K562 (cell line): ENCODE measurements around the gene ZMYND15. TPM values are rescaled to one million over a fixed set of nuclear protein-coding genes. Genes with fewer than 3 reads are reported as not detected.

Experiments
- ATAC-seq: fragments of 200-7000 bp; cut with Tn5 transposase; 3 replicates; pipeline ENCODE4 v1.9.1; 2020; ENCODE audit warnings: moderate library complexity
- BruUV-seq: library from RNA; stranded (reverse); fragments of 400-500 nt; replicated peaks from 2 replicates; lab custom pipeline; 2021; lab: Mats Ljungman, UMichigan
- CTCF ChIA-PET: fragments of 300-600 bp; formaldehyde crosslinking; extraction: SDS; loops from one replicate; lab custom pipeline; 2021; ENCODE audit warnings: low intra/inter-chr PET ratio; lab: Yijun Ruan, JAX
- POLR2A ChIA-PET: fragments of 300-600, 350-650 bp; sonication (Branson Sonifier 250); formaldehyde crosslinking; extraction: SDS; loops from one replicate; lab custom pipeline; 2021; ENCODE audit warnings: antibody characterized with exemption, inconsistent platforms; lab: Yijun Ruan, JAX
- DNase-seq, 4 experiments: peaks; one replicate each; pipeline versions ENCODE4 v3.0.0 to v3.0.0-alpha.2; 2011 to 2018; ENCODE audit warnings: low spot score in 3 of 4, mixed read lengths in 3 of 4; ENCODE audit errors: extremely low read depth in 1 of 4
- FAIRE-seq: peaks from 2 replicates; lab custom pipeline; 2011; peaks lifted over from hg19 to GRCh38; lab: Jason Lieb, UNC
- H2AFZ ChIP-seq: 2 replicates; pipeline ENCODE4 v1.6.0; 2011; ENCODE audit warnings: low read depth, low read length, control low read depth, inconsistent platforms
- H3K27ac ChIP-seq: fragments of 200-600 bp; 3 replicates; pipeline ENCODE4 v1.8.0; 2011; ENCODE audit warnings: low read depth, mild to moderate bottlenecking, control low read depth, inconsistent platforms, low read length, moderate library complexity, mixed read lengths; ENCODE audit errors: extremely low read depth
- H3K27me3 ChIP-seq, 2 experiments: fragments of 300-600 bp in 1 of 2; 2 replicates in 1 of 2; 3 replicates in 1 of 2; pipeline versions ENCODE4 v1.6.0 to v1.8.0; 2011; ENCODE audit warnings: inconsistent platforms in 2 of 2, low read length in 2 of 2, mild to moderate bottlenecking in 1 of 2, mixed read lengths in 1 of 2, moderate library complexity in 1 of 2; ENCODE audit not compliant: control insufficient read depth in 2 of 2, insufficient read depth in 2 of 2
- H3K36me3 ChIP-seq: fragments of 300-600 bp; 3 replicates; pipeline ENCODE4 v1.8.0; 2011; ENCODE audit warnings: mild to moderate bottlenecking, low read length, inconsistent platforms; ENCODE audit not compliant: control insufficient read depth, insufficient read depth
- H3K4me1 ChIP-seq, 2 experiments: fragments of 200-600 bp in 1 of 2; replicated peaks in 1 of 2; 2 replicates in 1 of 2; 3 replicates in 1 of 2; pipeline versions ENCODE4 v1.5.1 to v1.8.0; 2011; ENCODE audit warnings: inconsistent platforms in 2 of 2, low read length in 2 of 2, mild to moderate bottlenecking in 1 of 2, mixed read lengths in 1 of 2, moderate library complexity in 1 of 2; ENCODE audit not compliant: control insufficient read depth in 2 of 2, insufficient read depth in 2 of 2
- H3K4me2 ChIP-seq: 2 replicates; pipeline ENCODE4 v1.6.1; 2011; ENCODE audit warnings: low read length, control low read depth, inconsistent platforms, mixed read lengths; ENCODE audit not compliant: insufficient read depth
- H3K4me3 ChIP-seq: fragments of 200-600 bp; sonication (generic), shearing (Covaris generic); 2 replicates; pipeline ENCODE4 v1.5.1; 2016; ENCODE audit warnings: control low read depth, inconsistent platforms
- H3K79me2 ChIP-seq: fragments of 200-600 bp; 3 replicates; pipeline ENCODE4 v1.8.0; 2011; ENCODE audit warnings: low read length, inconsistent platforms; ENCODE audit not compliant: control insufficient read depth, insufficient read depth
- H3K9ac ChIP-seq, 2 experiments: 2 replicates each; pipeline versions ENCODE4 v1.6.0 to v1.6.1; 2011; ENCODE audit warnings: low read depth in 2 of 2, low read length in 2 of 2, control low read depth in 1 of 2, inconsistent platforms in 1 of 2, mild to moderate bottlenecking in 1 of 2, mixed read lengths in 1 of 2; ENCODE audit not compliant: insufficient read depth in 1 of 2
- H3K9me1 ChIP-seq: one replicate; pipeline ENCODE4 v1.6.0; 2011; ENCODE audit warnings: inconsistent platforms, mild to moderate bottlenecking, low read length, moderate library complexity; ENCODE audit not compliant: control insufficient read depth, insufficient read depth
- H3K9me3 ChIP-seq: replicated peaks from 2 replicates; pipeline ENCODE4 v1.5.1; 2011; ENCODE audit warnings: low read depth, low read length, inconsistent platforms; ENCODE audit not compliant: control insufficient read depth, insufficient read depth
- H4K20me1 ChIP-seq: replicated peaks from 2 replicates; pipeline ENCODE4 v1.6.1; 2011; ENCODE audit warnings: low read length, inconsistent platforms, mixed read lengths; ENCODE audit not compliant: control insufficient read depth, insufficient read depth
- ARHGAP35 ChIP-seq: fragments of 450-650 bp; IDR thresholded peaks from 2 replicates; pipeline ENCODE4 v1.6.1; 2018; ENCODE audit not compliant: partially characterized antibody
- ELF2 ChIP-seq: fragments of 250-450 bp; sonication (Bioruptor Pico); IDR thresholded peaks from 2 replicates; pipeline ENCODE4 v1.5.0; 2021; ENCODE audit warnings: mild to moderate bottlenecking
- ETV1 ChIP-seq: fragments of 450-650 bp; conservative IDR thresholded peaks from 2 replicates; pipeline ENCODE4 v1.6.1; 2016; ENCODE audit warnings: missing genetic modification characterization, control low read depth, low read depth, missing compliant biosample characterization
- FOXP1 ChIP-seq: sonication (generic); formaldehyde crosslinking; IDR thresholded peaks from 2 replicates; pipeline ENCODE4 v1.8.0; 2022; ENCODE audit warnings: mild to moderate bottlenecking, missing genetic modification reagents
- RHOXF2B ChIP-seq: fragments of 250-450 bp; sonication (Bioruptor Pico); conservative IDR thresholded peaks from 2 replicates; pipeline ENCODE4 v1.5.1; 2021
- TEAD2 ChIP-seq: fragments of 450-650 bp; IDR thresholded peaks from 2 replicates; pipeline ENCODE4 v1.6.1; 2016; ENCODE audit warnings: missing genetic modification characterization, control low read depth, missing compliant biosample characterization
- U2AF1 ChIP-seq: fragments of 200-400 bp; formaldehyde crosslinking; optimal IDR thresholded peaks from 2 replicates; pipeline ENCODE3; 2017; ENCODE audit warnings: mild to moderate bottlenecking, low read depth, low read length, moderate library complexity
- YBX1 ChIP-seq: fragments of 450-650 bp; IDR thresholded peaks from 2 replicates; pipeline ENCODE4 v1.7.1; 2016; ENCODE audit warnings: mild to moderate bottlenecking
- ZBED1 ChIP-seq: IDR thresholded peaks from 2 replicates; pipeline ENCODE4 v1.6.1; 2014
- WGBS: fragments of 100-300 bp; shearing (Covaris generic); methylation state at CpG from one replicate; pipeline ENCODE4 v1.1.6; 2016; ENCODE audit warnings: low coverage, mixed read lengths; ENCODE audit not compliant: insufficient coverage; ENCODE audit errors: missing lambda C conversion rate; 5-methylcytosine and 5-hydroxymethylcytosine counted together
- in situ Hi-C: fragments of 300-500 bp; cut with MboI; formaldehyde crosslinking; loops from 4 replicates; pipeline ENCODE4 v1.15.0; 2018; ENCODE audit warnings: inconsistent platforms, mixed read lengths
- intact Hi-C: fragments of 100-400 bp; cut with micrococcal nuclease; formaldehyde crosslinking; loops from 2 replicates; pipeline ENCODE4 v1.14.2; 2022
- polyA plus RNA-seq, 8 experiments: library from polyadenylated mRNA; depleted of rRNA in 4 of 8; stranded (reverse) in 5 of 8; unstranded in 3 of 8; fragments of >200 nt; fragmentation: Nextera tagmentation in 2 of 8; fragmentation: Illumina TruSeq in 1 of 8; extraction: Ambion mirVana in 2 of 8; extraction: Trizol in 1 of 8; gene quantifications; 2 replicates each; pipeline versions ENCODE4 v1.2.1 to v1.2.3, GENCODE V29; 2011 to 2014; ENCODE audit warnings: inconsistent platforms in 1 of 8, missing spikeins in 1 of 8
- total RNA-seq, 7 experiments: library from RNA; depleted of rRNA in 6 of 7; stranded (reverse); fragments of >200 nt in 6 of 7; fragmentation: Illumina TruSeq in 2 of 7; extraction: Trizol in 2 of 7; gene quantifications; 2 replicates each; pipeline versions ENCODE4 v1.2.1 to v1.2.3, GENCODE V29; 2011 to 2021; ENCODE audit warnings: low replicate concordance in 1 of 7
- TF ChIP-seq, protein P1 (sequence below): fragments of 450-650 bp; formaldehyde crosslinking; conservative IDR thresholded peaks from 2 replicates; pipeline ENCODE4 v1.4.0; 2022; ENCODE audit warnings: mild to moderate bottlenecking, missing genetic modification characterization
- TF ChIP-seq, protein P2 (sequence below), 2 experiments: fragments of 450-650 bp in 1 of 2; sonication (generic) in 1 of 2; formaldehyde crosslinking; conservative IDR thresholded peaks; 2 replicates each; pipeline versions ENCODE4 v1.4.0 to v1.8.1; 2020 to 2022; ENCODE audit warnings: mild to moderate bottlenecking in 1 of 2, missing genetic modification reagents in 1 of 2
- TF ChIP-seq, protein P3 (sequence below): sonication (generic); formaldehyde crosslinking; IDR thresholded peaks from 2 replicates; pipeline ENCODE4 v1.8.0; 2022; ENCODE audit warnings: mild to moderate bottlenecking, missing genetic modification reagents
- TF ChIP-seq, protein P4 (sequence below): sonication (generic); formaldehyde crosslinking; IDR thresholded peaks from 2 replicates; pipeline ENCODE4 v1.8.0; 2022; ENCODE audit warnings: missing genetic modification reagents, mild to moderate bottlenecking, moderate library complexity, borderline replicate concordance
- TF ChIP-seq, protein P5 (sequence below): fragments of 450-650 bp; formaldehyde crosslinking; IDR thresholded peaks from 2 replicates; pipeline ENCODE4 v1.4.0; 2022; ENCODE audit warnings: missing genetic modification characterization
- TF ChIP-seq, protein P6 (sequence below): fragments of 150-350 bp; IDR thresholded peaks from 2 replicates; pipeline ENCODE4 v1.6.1; 2014; ENCODE audit warnings: low read depth, mild to moderate bottlenecking, low read length, borderline replicate concordance

Gene ZMYND15
- total and polyA plus RNA-seq, 9 of the 15 experiments (the other 6 are each of a cell fraction or from before 2014, with no cell fraction given) = 0.09 TPM; not detected in 8

DNA sequence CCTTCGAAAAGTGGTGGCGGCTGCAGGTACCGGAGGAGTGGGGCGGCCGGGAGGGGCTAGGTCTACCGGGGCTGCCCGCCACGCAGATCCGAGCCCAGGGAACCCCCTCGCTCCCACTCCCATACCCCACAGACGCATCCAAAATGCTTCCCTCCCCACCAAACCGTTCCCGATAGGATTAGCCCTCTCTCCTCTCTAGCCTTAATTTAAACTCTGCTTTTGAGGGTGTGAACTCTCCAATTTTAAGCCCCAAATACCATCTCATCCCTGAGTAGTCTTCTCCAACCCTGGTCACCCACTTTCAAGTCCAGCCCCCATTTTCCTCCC, 355 bp downstream of the ZMYND15 start:
- DNase-seq (no peak), ATAC-seq (no peak), FAIRE-seq (no peak)
- Histone ChIP-seq H3K4me1 (peaks cover 4 to 17% of the 10 kb centered on the region in 2 experiments; a peak in 3 of 5 replicates), H4K20me1 (no peaks in the 10 kb centered on the region), H3K9me3 (no peaks in the 10 kb centered on the region), H3K36me3 (no peaks in the 10 kb centered on the region), H3K27ac (no peak overlapping the region), H3K79me2 (no peaks in the 10 kb centered on the region), H3K4me2 (peak overlapping the region; percentile 72; the same call in 1 of the 2 replicates), H3K9me1 (no peaks in the 10 kb centered on the region), H3K4me3 (peak overlapping the region; percentile 43), H2AFZ (no peak overlapping the region), H3K9ac (peak overlapping the region in 1 of 2 experiments; percentile 83; a peak in 2 of 4 replicates), H3K27me3 (peaks cover 15 to 46% of the 10 kb centered on the region in 2 experiments)
- ChIA-PET CTCF (no interaction called here), POLR2A (no interaction called here)
- in situ Hi-C loops (no loop called here), intact Hi-C loops (no loop called here)
- WGBS = 2% methylated on average over 8 of the region's 13 CpGs
- no TSS peak for BruUV-seq
- TF ChIP-seq ZBED1 (no peak), ETV1 (no peak), U2AF1 (no peak), TEAD2 (no peak), ARHGAP35 (no peak), YBX1 (no peak), RHOXF2B (CRISPR knock-in tag) (no peak), ELF2 (no peak), FOXP1 (CRISPR knock-in tag) (no peak)
- TF ChIP-seq, protein P1, sequence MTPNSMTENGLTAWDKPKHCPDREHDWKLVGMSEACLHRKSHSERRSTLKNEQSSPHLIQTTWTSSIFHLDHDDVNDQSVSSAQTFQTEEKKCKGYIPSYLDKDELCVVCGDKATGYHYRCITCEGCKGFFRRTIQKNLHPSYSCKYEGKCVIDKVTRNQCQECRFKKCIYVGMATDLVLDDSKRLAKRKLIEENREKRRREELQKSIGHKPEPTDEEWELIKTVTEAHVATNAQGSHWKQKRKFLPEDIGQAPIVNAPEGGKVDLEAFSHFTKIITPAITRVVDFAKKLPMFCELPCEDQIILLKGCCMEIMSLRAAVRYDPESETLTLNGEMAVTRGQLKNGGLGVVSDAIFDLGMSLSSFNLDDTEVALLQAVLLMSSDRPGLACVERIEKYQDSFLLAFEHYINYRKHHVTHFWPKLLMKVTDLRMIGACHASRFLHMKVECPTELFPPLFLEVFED (CRISPR knock-in tag) = no peak
- TF ChIP-seq, protein P2, sequence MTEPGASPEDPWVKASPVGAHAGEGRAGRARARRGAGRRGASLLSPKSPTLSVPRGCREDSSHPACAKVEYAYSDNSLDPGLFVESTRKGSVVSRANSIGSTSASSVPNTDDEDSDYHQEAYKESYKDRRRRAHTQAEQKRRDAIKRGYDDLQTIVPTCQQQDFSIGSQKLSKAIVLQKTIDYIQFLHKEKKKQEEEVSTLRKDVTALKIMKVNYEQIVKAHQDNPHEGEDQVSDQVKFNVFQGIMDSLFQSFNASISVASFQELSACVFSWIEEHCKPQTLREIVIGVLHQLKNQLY (CRISPR knock-in tag; conservative IDR thresholded peaks at IDR 0.05) = no peak
- TF ChIP-seq, protein P3, sequence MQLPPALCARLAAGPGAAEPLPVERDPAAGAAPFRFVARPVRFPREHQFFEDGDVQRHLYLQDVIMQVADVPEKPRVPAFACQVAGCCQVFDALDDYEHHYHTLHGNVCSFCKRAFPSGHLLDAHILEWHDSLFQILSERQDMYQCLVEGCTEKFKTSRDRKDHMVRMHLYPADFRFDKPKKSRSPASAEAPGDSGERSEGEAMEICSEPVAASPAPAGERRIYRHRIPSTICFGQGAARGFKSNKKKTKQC (CRISPR knock-in tag) = no peak
- TF ChIP-seq, protein P4, sequence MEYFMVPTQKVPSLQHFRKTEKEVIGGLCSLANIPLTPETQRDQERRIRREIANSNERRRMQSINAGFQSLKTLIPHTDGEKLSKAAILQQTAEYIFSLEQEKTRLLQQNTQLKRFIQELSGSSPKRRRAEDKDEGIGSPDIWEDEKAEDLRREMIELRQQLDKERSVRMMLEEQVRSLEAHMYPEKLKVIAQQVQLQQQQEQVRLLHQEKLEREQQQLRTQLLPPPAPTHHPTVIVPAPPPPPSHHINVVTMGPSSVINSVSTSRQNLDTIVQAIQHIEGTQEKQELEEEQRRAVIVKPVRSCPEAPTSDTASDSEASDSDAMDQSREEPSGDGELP = no peak
- TF ChIP-seq, protein P5, sequence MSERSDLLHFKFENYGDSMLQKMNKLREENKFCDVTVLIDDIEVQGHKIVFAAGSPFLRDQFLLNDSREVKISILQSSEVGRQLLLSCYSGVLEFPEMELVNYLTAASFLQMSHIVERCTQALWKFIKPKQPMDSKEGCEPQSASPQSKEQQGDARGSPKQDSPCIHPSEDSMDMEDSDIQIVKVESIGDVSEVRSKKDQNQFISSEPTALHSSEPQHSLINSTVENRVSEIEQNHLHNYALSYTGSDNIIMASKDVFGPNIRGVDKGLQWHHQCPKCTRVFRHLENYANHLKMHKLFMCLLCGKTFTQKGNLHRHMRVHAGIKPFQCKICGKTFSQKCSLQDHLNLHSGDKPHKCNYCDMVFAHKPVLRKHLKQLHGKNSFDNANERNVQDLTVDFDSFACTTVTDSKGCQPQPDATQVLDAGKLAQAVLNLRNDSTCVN (CRISPR knock-in tag) = no peak
- TF ChIP-seq, protein P6, sequence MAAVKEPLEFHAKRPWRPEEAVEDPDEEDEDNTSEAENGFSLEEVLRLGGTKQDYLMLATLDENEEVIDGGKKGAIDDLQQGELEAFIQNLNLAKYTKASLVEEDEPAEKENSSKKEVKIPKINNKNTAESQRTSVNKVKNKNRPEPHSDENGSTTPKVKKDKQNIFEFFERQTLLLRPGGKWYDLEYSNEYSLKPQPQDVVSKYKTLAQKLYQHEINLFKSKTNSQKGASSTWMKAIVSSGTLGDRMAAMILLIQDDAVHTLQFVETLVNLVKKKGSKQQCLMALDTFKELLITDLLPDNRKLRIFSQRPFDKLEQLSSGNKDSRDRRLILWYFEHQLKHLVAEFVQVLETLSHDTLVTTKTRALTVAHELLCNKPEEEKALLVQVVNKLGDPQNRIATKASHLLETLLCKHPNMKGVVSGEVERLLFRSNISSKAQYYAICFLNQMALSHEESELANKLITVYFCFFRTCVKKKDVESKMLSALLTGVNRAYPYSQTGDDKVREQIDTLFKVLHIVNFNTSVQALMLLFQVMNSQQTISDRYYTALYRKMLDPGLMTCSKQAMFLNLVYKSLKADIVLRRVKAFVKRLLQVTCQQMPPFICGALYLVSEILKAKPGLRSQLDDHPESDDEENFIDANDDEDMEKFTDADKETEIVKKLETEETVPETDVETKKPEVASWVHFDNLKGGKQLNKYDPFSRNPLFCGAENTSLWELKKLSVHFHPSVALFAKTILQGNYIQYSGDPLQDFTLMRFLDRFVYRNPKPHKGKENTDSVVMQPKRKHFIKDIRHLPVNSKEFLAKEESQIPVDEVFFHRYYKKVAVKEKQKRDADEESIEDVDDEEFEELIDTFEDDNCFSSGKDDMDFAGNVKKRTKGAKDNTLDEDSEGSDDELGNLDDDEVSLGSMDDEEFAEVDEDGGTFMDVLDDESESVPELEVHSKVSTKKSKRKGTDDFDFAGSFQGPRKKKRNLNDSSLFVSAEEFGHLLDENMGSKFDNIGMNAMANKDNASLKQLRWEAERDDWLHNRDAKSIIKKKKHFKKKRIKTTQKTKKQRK = no peak
